ENCODE data around the gene GPR25.

Gene GPR25

GRCh38 chr1:200922406-200922805, 49.6 kb downstream of the GPR25 start:
- no peaks in the 10 kb centered on the region for H3K4me1 ChIP-seq (ENCODE audit: control insufficient read depth in 2 of 2, insufficient read depth in 2 of 2, low read length in 2 of 2)
- H3K27ac ChIP-seq (ENCODE audit: low read depth in 2 of 2, low read length in 2 of 2) = no peak overlapping the region
- no peaks in the 10 kb centered on the region for H3K9me3 ChIP-seq (ENCODE audit: control insufficient read depth in 2 of 2, low read length in 2 of 2)
- H3K9ac ChIP-seq (ENCODE audit: low read depth in 1 of 2, low read length in 2 of 2) = no peak overlapping the region
- H3K4me3 ChIP-seq (ENCODE audit: low read length in 2 of 2) = no peak overlapping the region
- H3K36me3 ChIP-seq (ENCODE audit: control insufficient read depth in 2 of 2, insufficient read depth in 2 of 2, low read length in 2 of 2) = peaks cover 0 to 2% of the 10 kb centered on the region in 2 donors
- H3K27me3 ChIP-seq (ENCODE audit: control insufficient read depth in 2 of 2, insufficient read depth in 2 of 2, low read length in 2 of 2) = no peaks in the 10 kb centered on the region

GRCh38 chr1:200923601-200924000, 50.8 kb downstream of the GPR25 start:
- no peaks in the 10 kb centered on the region for H3K9me3 ChIP-seq (ENCODE audit: control insufficient read depth in 2 of 2, low read length in 2 of 2)
- H3K27me3 ChIP-seq (ENCODE audit: control insufficient read depth in 2 of 2, insufficient read depth in 2 of 2, low read length in 2 of 2) = no peaks in the 10 kb centered on the region
- H3K9ac ChIP-seq (ENCODE audit: low read depth in 1 of 2, low read length in 2 of 2) = no peak overlapping the region
- H3K4me3 ChIP-seq (ENCODE audit: low read length in 2 of 2) = no peak overlapping the region
- H3K27ac ChIP-seq (ENCODE audit: low read depth in 2 of 2, low read length in 2 of 2) = no peak overlapping the region
- no peaks in the 10 kb centered on the region for H3K36me3 ChIP-seq (ENCODE audit: control insufficient read depth in 2 of 2, insufficient read depth in 2 of 2, low read length in 2 of 2)
- H3K4me1 ChIP-seq (ENCODE audit: control insufficient read depth in 2 of 2, insufficient read depth in 2 of 2, low read length in 2 of 2) = no peaks in the 10 kb centered on the region

Data from mucosa of rectum (tissue), 2 donors.